Liver (tissue), 9 donors: ENCODE data around the gene PUSL1. TPM values are rescaled to one million over a fixed set of nuclear protein-coding genes. Genes with fewer than 3 reads are reported as not detected.
A peak's percentile ranks its signal among the peaks of the same experiment; 100 is the strongest.

ENCODE experiments used
- DNase-seq: peaks from one replicate; pipeline ENCODE4 v3.0.0-alpha.2; 2017; ENCODE audit warnings: low spot score
- H3K27ac ChIP-seq, 2 donors: one replicate each; pipeline ENCODE4 v1.7.0; 2013; ENCODE audit warnings: inconsistent platforms in 2 of 2, low read length in 2 of 2, control low read depth in 1 of 2, low read depth in 1 of 2, mild to moderate bottlenecking in 1 of 2
- H3K27me3 ChIP-seq, 4 donors: one replicate each; pipeline versions ENCODE4 v1.6.1 to v1.7.0; 2013; ENCODE audit warnings: low read length in 3 of 4, inconsistent platforms in 1 of 4, mild to moderate bottlenecking in 1 of 4, moderate library complexity in 1 of 4; ENCODE audit not compliant: control insufficient read depth in 4 of 4, insufficient read depth in 4 of 4
- H3K36me3 ChIP-seq, 4 donors: one replicate each; pipeline versions ENCODE4 v1.6.1 to v1.7.0; 2013; ENCODE audit warnings: low read length in 3 of 4, mild to moderate bottlenecking in 3 of 4, low read depth in 1 of 4, moderate library complexity in 1 of 4; ENCODE audit not compliant: control insufficient read depth in 4 of 4, insufficient read depth in 3 of 4
- H3K4me1 ChIP-seq, 4 donors: one replicate each; pipeline versions ENCODE4 v1.6.1 to v1.7.0; 2013; ENCODE audit warnings: low read length in 3 of 4, mild to moderate bottlenecking in 3 of 4, moderate library complexity in 1 of 4; ENCODE audit not compliant: control insufficient read depth in 4 of 4, insufficient read depth in 4 of 4
- H3K4me3 ChIP-seq, 3 donors: one replicate each; pipeline versions ENCODE4 v1.6.1 to v1.7.0; 2013; ENCODE audit warnings: low read length in 3 of 3, control low read depth in 1 of 3, low read depth in 1 of 3, mild to moderate bottlenecking in 1 of 3
- H3K9ac ChIP-seq, 2 donors: one replicate each; pipeline ENCODE4 v1.7.0; 2013; ENCODE audit warnings: low read length in 2 of 2, mild to moderate bottlenecking in 2 of 2, moderate library complexity in 2 of 2, control low read depth in 1 of 2, low read depth in 1 of 2
- H3K9me3 ChIP-seq, 4 donors: one replicate each; pipeline versions ENCODE4 v1.6.1 to v1.7.0; 2013; ENCODE audit warnings: low read length in 3 of 4; ENCODE audit not compliant: control insufficient read depth in 4 of 4
- ATF3 ChIP-seq: IDR thresholded peaks from 2 replicates; pipeline ENCODE4 v1.6.1; 2016; ENCODE audit warnings: antibody characterized with exemption
- EGR1 ChIP-seq, 2 donors: IDR thresholded peaks; 2 replicates each; pipeline ENCODE4 v1.6.1; 2016 to 2018; ENCODE audit warnings: antibody characterized with exemption in 2 of 2, low read depth in 2 of 2
- FOXA1 ChIP-seq: IDR thresholded peaks from 2 replicates; pipeline ENCODE4 v1.6.1; 2016; ENCODE audit warnings: antibody characterized with exemption
- GABPA ChIP-seq, 2 donors: IDR thresholded peaks in 1 of 2; conservative IDR thresholded peaks in 1 of 2; 2 replicates each; pipeline ENCODE4 v1.6.1; 2016; ENCODE audit warnings: antibody characterized with exemption in 2 of 2, mild to moderate bottlenecking in 1 of 2, moderate library complexity in 1 of 2
- HNF4A ChIP-seq, 2 donors: conservative IDR thresholded peaks; 2 replicates each; pipeline ENCODE4 v1.6.1; 2016; ENCODE audit warnings: antibody characterized with exemption in 2 of 2, mild to moderate bottlenecking in 2 of 2
- HNF4G ChIP-seq: IDR thresholded peaks from 2 replicates; pipeline ENCODE4 v1.6.1; 2016; ENCODE audit warnings: antibody characterized with exemption
- JUND ChIP-seq, 2 donors: IDR thresholded peaks; 2 replicates each; pipeline ENCODE4 v1.6.1; 2016; ENCODE audit warnings: antibody characterized with exemption in 2 of 2
- RAD21 ChIP-seq, 2 donors: IDR thresholded peaks; 2 replicates each; pipeline ENCODE4 v1.6.1; 2016; ENCODE audit warnings: antibody characterized with exemption in 2 of 2, mild to moderate bottlenecking in 2 of 2
- SP1 ChIP-seq: IDR thresholded peaks from 2 replicates; pipeline ENCODE4 v1.6.1; 2018; ENCODE audit warnings: antibody characterized with exemption, mild to moderate bottlenecking
- TAF1 ChIP-seq: conservative IDR thresholded peaks from 2 replicates; pipeline ENCODE4 v1.6.1; 2016; ENCODE audit warnings: antibody characterized with exemption, mild to moderate bottlenecking
- ZBTB33 ChIP-seq: IDR thresholded peaks from 2 replicates; pipeline ENCODE4 v1.6.1; 2016; ENCODE audit warnings: antibody characterized with exemption
- WGBS: extraction: QIAGEN DNeasy Blood & Tissue Kit; methylation state at CpG from one replicate; pipeline ENCODE4 v1.1.7; 2013; 5-methylcytosine and 5-hydroxymethylcytosine counted together
- polyA plus RNA-seq, 2 donors: library from polyadenylated mRNA; stranded (reverse) in 1 of 2; unstranded in 1 of 2; fragments of 200-250 nt in 1 of 2; fragments of >200 nt in 1 of 2; fragmentation: Nextera tagmentation in 1 of 2; extraction: Ambion mirVana in 1 of 2; gene quantifications; one replicate each; pipeline versions ENCODE4 v1.2.1 to v1.2.3, GENCODE V29; 2013 to 2015
- total RNA-seq, 2 donors: library from RNA; depleted of rRNA; stranded (reverse); fragments of >200 nt; gene quantifications; one replicate each; pipeline ENCODE4 v1.2.3, GENCODE V29; 2014
- TF ChIP-seq, protein P1 (sequence below): IDR thresholded peaks from 2 replicates; pipeline ENCODE4 v1.6.1; 2016; ENCODE audit warnings: antibody characterized with exemption, mild to moderate bottlenecking
- TF ChIP-seq, protein P2 (sequence below): IDR thresholded peaks from 2 replicates; pipeline ENCODE4 v1.6.1; 2016; ENCODE audit warnings: antibody characterized with exemption
- TF ChIP-seq, protein P3 (sequence below): fragments of 150-350 bp; IDR thresholded peaks from 2 replicates; pipeline ENCODE4 v1.5.1; 2017; ENCODE audit warnings: improper control_type of control experiment, low read depth, low read length; ENCODE audit not compliant: missing input control
- donor health status: healthy.
- donor health status: healthy.
- donor health status: healthy.
- donor health status: healthy.
- donor health status: healthy.

PUSL1 gene
- total and polyA plus RNA-seq, 4 donors = 9.3 to 14.9 (median 10.3) TPM

GRCh38 chr1:1322418-1322817 is 14.0 kb downstream of the PUSL1 start:
- peaks cover 7 to 41% (median 28%) of the 10 kb centered on the region in 4 donors for H3K4me1 ChIP-seq
- peaks cover 2 to 7% (median 4%) of the 10 kb centered on the region in 4 donors for H3K36me3 ChIP-seq
- 90% methylated on average over 13 of the region's 14 CpGs for whole genome bisulfite sequencing

DNA sequence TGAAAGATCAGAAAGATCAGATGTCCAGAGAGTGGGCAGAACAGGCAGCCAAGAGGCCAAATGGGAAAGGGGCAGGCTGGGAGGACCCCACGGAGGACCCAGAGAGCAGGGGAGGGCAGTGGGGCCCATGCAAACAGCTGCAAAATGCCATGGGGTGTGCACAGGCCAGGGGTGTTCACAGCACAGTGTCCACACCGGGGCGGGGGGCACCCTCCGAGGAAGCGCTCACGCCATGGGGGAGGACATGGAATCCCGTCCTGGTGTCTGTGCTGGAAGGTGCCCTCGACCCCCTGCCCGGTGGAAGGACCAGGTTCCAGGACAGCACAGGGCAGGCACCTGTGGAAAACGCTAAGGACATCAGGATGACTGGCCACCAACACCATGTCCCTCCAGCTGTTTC is 14.6 kb downstream of the PUSL1 start:
- Histone ChIP-seq H3K36me3 (peaks cover 2 to 9% (median 7%) of the 10 kb centered on the region in 4 donors), H3K4me3 (no peak overlapping the region)
- 97% methylated on average over 10 of the region's 10 CpGs for WGBS

More at GRCh38 chr1:1322418-1322817, 14.0 kb downstream of the PUSL1 start:
- no peaks in the 10 kb centered on the region for H3K9me3 ChIP-seq
- no peak overlapping the region for H3K27ac ChIP-seq
- no peak overlapping the region for H3K4me3 ChIP-seq
- TF ChIP-seq FOXA1 = no peak
- TF ChIP-seq TAF1 = no peak
- no peak for TF ChIP-seq ATF3
- TF ChIP-seq, protein P1, sequence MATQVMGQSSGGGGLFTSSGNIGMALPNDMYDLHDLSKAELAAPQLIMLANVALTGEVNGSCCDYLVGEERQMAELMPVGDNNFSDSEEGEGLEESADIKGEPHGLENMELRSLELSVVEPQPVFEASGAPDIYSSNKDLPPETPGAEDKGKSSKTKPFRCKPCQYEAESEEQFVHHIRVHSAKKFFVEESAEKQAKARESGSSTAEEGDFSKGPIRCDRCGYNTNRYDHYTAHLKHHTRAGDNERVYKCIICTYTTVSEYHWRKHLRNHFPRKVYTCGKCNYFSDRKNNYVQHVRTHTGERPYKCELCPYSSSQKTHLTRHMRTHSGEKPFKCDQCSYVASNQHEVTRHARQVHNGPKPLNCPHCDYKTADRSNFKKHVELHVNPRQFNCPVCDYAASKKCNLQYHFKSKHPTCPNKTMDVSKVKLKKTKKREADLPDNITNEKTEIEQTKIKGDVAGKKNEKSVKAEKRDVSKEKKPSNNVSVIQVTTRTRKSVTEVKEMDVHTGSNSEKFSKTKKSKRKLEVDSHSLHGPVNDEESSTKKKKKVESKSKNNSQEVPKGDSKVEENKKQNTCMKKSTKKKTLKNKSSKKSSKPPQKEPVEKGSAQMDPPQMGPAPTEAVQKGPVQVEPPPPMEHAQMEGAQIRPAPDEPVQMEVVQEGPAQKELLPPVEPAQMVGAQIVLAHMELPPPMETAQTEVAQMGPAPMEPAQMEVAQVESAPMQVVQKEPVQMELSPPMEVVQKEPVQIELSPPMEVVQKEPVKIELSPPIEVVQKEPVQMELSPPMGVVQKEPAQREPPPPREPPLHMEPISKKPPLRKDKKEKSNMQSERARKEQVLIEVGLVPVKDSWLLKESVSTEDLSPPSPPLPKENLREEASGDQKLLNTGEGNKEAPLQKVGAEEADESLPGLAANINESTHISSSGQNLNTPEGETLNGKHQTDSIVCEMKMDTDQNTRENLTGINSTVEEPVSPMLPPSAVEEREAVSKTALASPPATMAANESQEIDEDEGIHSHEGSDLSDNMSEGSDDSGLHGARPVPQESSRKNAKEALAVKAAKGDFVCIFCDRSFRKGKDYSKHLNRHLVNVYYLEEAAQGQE = no peak
- no peak for TF ChIP-seq HNF4A (conservative IDR thresholded peaks at IDR 0.05)
- H3K27me3 ChIP-seq = no peaks in the 10 kb centered on the region
- H3K9ac ChIP-seq = no peak overlapping the region
- no peak for DNase-seq

GRCh38 chr1:1324084-1324523 is 15.7 kb downstream of the PUSL1 start:
- Histone ChIP-seq H3K36me3 (peaks cover 2 to 11% (median 9%) of the 10 kb centered on the region in 4 donors), H3K27ac (peak overlapping the region in 1 of 2 donors; percentile 50), H3K4me1 (peaks cover 7 to 37% (median 26%) of the 10 kb centered on the region in 4 donors)

More for the DNA sequence above, 14.6 kb downstream of the PUSL1 start:
- Histone ChIP-seq H3K9me3 (no peaks in the 10 kb centered on the region), H3K27me3 (no peaks in the 10 kb centered on the region), H3K27ac (no peak overlapping the region), H3K9ac (no peak overlapping the region), H3K4me1 (peaks cover 7 to 39% (median 28%) of the 10 kb centered on the region in 4 donors)
- TF ChIP-seq RAD21 (IDR thresholded peaks at IDR 0.05) (no peak), GABPA (IDR thresholded peaks at IDR 0.05 in 1 of 2, conservative IDR thresholded peaks at IDR 0.05 in 1 of 2) (no peak), JUND (IDR thresholded peaks at IDR 0.05) (no peak), EGR1 (IDR thresholded peaks at IDR 0.05; ENCODE audit: low read depth in 2 of 2) (no peak), HNF4G (no peak), TAF1 (no peak), SP1 (no peak)
- TF ChIP-seq, protein P2, sequence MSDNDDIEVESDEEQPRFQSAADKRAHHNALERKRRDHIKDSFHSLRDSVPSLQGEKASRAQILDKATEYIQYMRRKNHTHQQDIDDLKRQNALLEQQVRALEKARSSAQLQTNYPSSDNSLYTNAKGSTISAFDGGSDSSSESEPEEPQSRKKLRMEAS = no peak
- no peak for DNase-seq

More at GRCh38 chr1:1324084-1324523, 15.7 kb downstream of the PUSL1 start:
- peak overlapping the region; percentile 79 to 89 (median 81) for H3K4me3 ChIP-seq
- TF ChIP-seq GABPA (IDR thresholded peaks at IDR 0.05 in 1 of 2, conservative IDR thresholded peaks at IDR 0.05 in 1 of 2) = no peak
- no peak for TF ChIP-seq RAD21 (IDR thresholded peaks at IDR 0.05)
- TF ChIP-seq, protein P3, sequence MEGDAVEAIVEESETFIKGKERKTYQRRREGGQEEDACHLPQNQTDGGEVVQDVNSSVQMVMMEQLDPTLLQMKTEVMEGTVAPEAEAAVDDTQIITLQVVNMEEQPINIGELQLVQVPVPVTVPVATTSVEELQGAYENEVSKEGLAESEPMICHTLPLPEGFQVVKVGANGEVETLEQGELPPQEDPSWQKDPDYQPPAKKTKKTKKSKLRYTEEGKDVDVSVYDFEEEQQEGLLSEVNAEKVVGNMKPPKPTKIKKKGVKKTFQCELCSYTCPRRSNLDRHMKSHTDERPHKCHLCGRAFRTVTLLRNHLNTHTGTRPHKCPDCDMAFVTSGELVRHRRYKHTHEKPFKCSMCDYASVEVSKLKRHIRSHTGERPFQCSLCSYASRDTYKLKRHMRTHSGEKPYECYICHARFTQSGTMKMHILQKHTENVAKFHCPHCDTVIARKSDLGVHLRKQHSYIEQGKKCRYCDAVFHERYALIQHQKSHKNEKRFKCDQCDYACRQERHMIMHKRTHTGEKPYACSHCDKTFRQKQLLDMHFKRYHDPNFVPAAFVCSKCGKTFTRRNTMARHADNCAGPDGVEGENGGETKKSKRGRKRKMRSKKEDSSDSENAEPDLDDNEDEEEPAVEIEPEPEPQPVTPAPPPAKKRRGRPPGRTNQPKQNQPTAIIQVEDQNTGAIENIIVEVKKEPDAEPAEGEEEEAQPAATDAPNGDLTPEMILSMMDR = no peak
- TF ChIP-seq ATF3 = no peak
- TF ChIP-seq, protein P2 = no peak
- no peak for TF ChIP-seq ZBTB33
- TF ChIP-seq TAF1 = no peak
- H3K9ac ChIP-seq = peak overlapping the region in 1 of 2 donors; percentile 16
- H3K9me3 ChIP-seq = no peaks in the 10 kb centered on the region
- under 1% methylated on average over 41 of the region's 41 CpGs for WGBS
- no peaks in the 10 kb centered on the region for H3K27me3 ChIP-seq
- no peak for DNase-seq
